Chondrocyte (in vitro differentiated cells): ENCODE data around the gene ZBTB1. TPM values are rescaled to one million over a fixed set of nuclear protein-coding genes. Genes with fewer than 3 reads are reported as not detected.

ENCODE experiments used
- DNase-seq: peaks from one replicate; pipeline ENCODE4 v3.0.0; 2021; ENCODE audit warnings: mixed read lengths, low spot score
- H3K27ac Mint-ChIP-seq: one replicate; pipeline ENCODE4 v1.8.0; 2021; ENCODE audit warnings: mild to moderate bottlenecking, moderate library complexity, mixed read lengths; ENCODE audit not compliant: unreplicated experiment
- H3K27me3 Mint-ChIP-seq: 2 replicates; pipeline ENCODE4 v1.8.0; 2021; ENCODE audit warnings: low read depth, mixed read lengths
- H3K36me3 Mint-ChIP-seq: 2 replicates; pipeline ENCODE4 v1.8.0; 2021; ENCODE audit warnings: low read depth, mixed read lengths
- H3K4me1 Mint-ChIP-seq: 2 replicates; pipeline ENCODE4 v1.8.0; 2021; ENCODE audit warnings: low read depth, mild to moderate bottlenecking, mixed read lengths
- H3K4me3 Mint-ChIP-seq: one replicate; pipeline ENCODE4 v1.8.0; 2021; ENCODE audit warnings: mild to moderate bottlenecking, moderate library complexity, mixed read lengths; ENCODE audit not compliant: unreplicated experiment
- H3K9me3 Mint-ChIP-seq: 2 replicates; pipeline ENCODE4 v1.8.0; 2021; ENCODE audit warnings: low read depth, mixed read lengths
- total RNA-seq: library from RNA; stranded (reverse); gene quantifications from 3 replicates; pipeline ENCODE4 v1.2.1, GENCODE V29; 2021
- TF ChIP-seq, protein P1 (sequence below): fragments of 200-600 bp; sonication (generic); IDR thresholded peaks from 2 replicates; pipeline ENCODE4 v1.5.0; 2021; ENCODE audit warnings: antibody characterized with exemption, mild to moderate bottlenecking, moderate library complexity

The ZBTB1 gene
- total RNA-seq, 1 donor from 2014 or later, result 49.3 TPM

DNA sequence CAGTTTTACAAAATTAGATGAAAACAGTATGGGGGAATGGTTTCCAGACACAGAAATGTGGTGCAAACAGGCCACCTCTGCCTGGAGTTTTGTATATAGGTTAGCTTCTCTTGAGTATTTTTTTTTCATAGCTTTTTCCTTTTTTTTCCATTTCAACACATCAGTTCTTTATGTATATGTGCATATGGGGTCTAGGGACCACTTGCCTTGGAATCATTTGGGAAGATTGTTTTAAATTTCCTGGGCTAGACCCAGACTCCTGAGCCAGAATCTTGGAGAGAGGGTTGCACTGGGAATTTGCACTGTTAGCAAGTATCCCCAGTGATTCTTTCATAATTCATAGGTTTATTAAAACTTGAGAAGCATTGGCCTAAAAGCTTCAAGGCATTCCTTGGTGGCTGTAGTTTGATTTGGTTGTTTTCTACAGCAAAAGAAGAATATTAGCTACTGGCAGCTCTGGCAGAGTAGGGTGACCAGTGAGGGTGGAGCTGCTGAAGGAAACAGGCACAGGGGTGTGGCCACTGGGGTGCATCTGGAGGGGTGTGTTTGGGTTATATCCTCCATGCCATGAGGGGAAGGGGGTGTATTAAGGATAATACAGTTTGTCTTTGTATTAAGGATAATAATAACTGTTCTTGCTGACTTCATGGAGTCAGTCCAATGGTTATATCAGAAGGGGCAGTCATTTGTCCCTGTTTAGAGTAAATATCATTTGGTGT is 68.0 kb downstream of the ZBTB1 start:
- Mint-ChIP-seq H3K27me3 (no peaks in the 10 kb centered on the region), H3K36me3 (no peaks in the 10 kb centered on the region), H3K4me1 (peaks cover 31% of the 10 kb centered on the region), H3K27ac (no peak overlapping the region), H3K9me3 (no peaks in the 10 kb centered on the region), H3K4me3 (no peak overlapping the region)
- no peak for DNase-seq
- TF ChIP-seq, protein P1, sequence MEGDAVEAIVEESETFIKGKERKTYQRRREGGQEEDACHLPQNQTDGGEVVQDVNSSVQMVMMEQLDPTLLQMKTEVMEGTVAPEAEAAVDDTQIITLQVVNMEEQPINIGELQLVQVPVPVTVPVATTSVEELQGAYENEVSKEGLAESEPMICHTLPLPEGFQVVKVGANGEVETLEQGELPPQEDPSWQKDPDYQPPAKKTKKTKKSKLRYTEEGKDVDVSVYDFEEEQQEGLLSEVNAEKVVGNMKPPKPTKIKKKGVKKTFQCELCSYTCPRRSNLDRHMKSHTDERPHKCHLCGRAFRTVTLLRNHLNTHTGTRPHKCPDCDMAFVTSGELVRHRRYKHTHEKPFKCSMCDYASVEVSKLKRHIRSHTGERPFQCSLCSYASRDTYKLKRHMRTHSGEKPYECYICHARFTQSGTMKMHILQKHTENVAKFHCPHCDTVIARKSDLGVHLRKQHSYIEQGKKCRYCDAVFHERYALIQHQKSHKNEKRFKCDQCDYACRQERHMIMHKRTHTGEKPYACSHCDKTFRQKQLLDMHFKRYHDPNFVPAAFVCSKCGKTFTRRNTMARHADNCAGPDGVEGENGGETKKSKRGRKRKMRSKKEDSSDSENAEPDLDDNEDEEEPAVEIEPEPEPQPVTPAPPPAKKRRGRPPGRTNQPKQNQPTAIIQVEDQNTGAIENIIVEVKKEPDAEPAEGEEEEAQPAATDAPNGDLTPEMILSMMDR, result no peak

DNA sequence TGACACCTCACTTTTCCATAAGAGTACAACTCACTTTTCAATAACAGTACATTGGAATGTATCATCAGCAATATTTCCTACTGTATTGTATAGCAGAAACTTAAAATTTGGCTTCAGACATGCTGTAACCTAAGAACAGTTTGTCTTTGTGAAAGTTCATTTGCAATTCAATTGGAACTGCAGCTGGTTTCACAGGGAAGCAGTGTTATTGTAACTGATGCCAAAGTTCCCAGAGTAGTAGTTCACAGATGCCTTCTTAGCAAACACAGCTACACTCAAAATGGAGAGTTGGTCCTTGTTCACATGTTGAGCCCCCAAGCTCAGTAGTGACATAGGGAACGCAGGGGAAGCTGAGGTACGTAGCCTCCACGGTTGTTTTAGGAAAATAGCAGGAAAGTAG is 68.5 kb downstream of the ZBTB1 start:
- peaks cover 30% of the 10 kb centered on the region for H3K4me1 Mint-ChIP-seq

More for the DNA sequence above, 68.5 kb downstream of the ZBTB1 start:
- H3K27me3 Mint-ChIP-seq, result no peaks in the 10 kb centered on the region
- no peaks in the 10 kb centered on the region for H3K36me3 Mint-ChIP-seq
- no peak for DNase-seq
- TF ChIP-seq, protein P1, result no peak
- no peaks in the 10 kb centered on the region for H3K9me3 Mint-ChIP-seq
- H3K27ac Mint-ChIP-seq, result no peak overlapping the region
- H3K4me3 Mint-ChIP-seq, result no peak overlapping the region

Other genes starting within 250 kb of the ZBTB1 start
- 0.41 TPM in 1 of 3 replicates, not detected in the others for gene ESR2, start 210.4 kb upstream of the ZBTB1 start, total RNA-seq
- 54.2 to 94.9 TPM (median 55.4 TPM) in 3 replicates for gene MTHFD1, start 116.4 kb upstream of the ZBTB1 start, total RNA-seq
- 4.2 to 9.0 TPM (median 4.3 TPM) in 3 replicates for gene AKAP5, start 39.3 kb upstream of the ZBTB1 start, total RNA-seq
- gene ZBTB25, start 932 bp upstream of the ZBTB1 start, total RNA-seq, result 9.3 to 12.1 TPM (median 9.7 TPM) in 3 replicates
- 1.2 to 3.2 TPM (median 1.7 TPM) in 3 replicates for gene HSPA2, start 36.0 kb downstream of the ZBTB1 start, total RNA-seq
- gene PPP1R36, start 45.2 kb downstream of the ZBTB1 start, total RNA-seq, result 0.72 to 1.1 TPM (median 1.0 TPM) in 3 replicates
- gene PLEKHG3, start 199.7 kb downstream of the ZBTB1 start, total RNA-seq, result 46.3 to 133 TPM (median 131 TPM) in 3 replicates